GM20431 (cell line): Measurements from ENCODE around the gene CKMT2.
"Not testable (repeated sequence)": the region's sequence is repeated elsewhere in the genome, so short reads cannot be mapped to it uniquely, and the experiment has no call there.

ENCODE experiments used
- in situ Hi-C: fragments of 300-500 bp; cut with MseI, MboI; formaldehyde crosslinking; loops from one replicate; pipeline ENCODE4 v1.15.0; 2020; ENCODE audit warnings: low sequenced_read_pairs; ENCODE audit not compliant: unreplicated experiment

The CKMT2 gene

GRCh38 chr5:81245871-81246235, 12.7 kb downstream of the CKMT2 start:
- in situ Hi-C loops: no loop called here

GRCh38 chr5:81246697-81247096, 13.6 kb downstream of the CKMT2 start:
- in situ Hi-C loops: no loop called here

- in situ Hi-C loops: no loop called here
These were observed 14.4 kb downstream of the CKMT2 start for GRCh38 chr5:81247441-81247972.

- in situ Hi-C loops: no loop called here
These were observed 16.1 kb downstream of the CKMT2 start for GRCh38 chr5:81249240-81249639.

GRCh38 chr5:81250004-81250403, 16.9 kb downstream of the CKMT2 start:
- in situ Hi-C loops: no loop called here

GRCh38 chr5:81251922-81252321, 18.8 kb downstream of the CKMT2 start:
- in situ Hi-C loops: no loop called here

GRCh38 chr5:81252904-81253303, 19.8 kb downstream of the CKMT2 start:
- in situ Hi-C loops: no loop called here

DNA sequence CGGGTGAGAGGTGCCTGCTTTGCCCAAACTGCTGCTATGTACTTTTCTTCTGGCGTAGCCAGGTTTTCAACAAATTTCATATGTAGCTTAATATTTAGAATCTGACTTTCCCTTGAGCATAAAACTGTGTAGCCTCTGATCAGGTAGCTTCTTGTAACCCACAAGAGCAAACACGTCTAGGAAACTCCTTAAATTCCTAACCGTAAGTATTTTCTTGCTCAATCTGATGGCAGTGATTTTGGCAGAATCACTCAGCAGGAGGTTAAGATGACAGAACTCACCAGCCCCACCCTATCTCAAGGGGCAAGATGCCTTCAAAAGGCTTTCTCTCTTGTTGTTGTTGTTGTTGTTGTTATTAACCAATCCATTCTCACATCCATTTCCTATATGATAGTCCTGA, 20.8 kb downstream of the CKMT2 start:
- in situ Hi-C loops: no loop called here

GRCh38 chr5:81254886-81255559, 21.9 kb downstream of the CKMT2 start:
- in situ Hi-C loops: no loop called here

GRCh38 chr5:81256766-81257165, 23.6 kb downstream of the CKMT2 start:
- in situ Hi-C loops: no loop called here

GRCh38 chr5:81262796-81263195, 29.7 kb downstream of the CKMT2 start:
- in situ Hi-C loops: not testable (repeated sequence)

DNA sequence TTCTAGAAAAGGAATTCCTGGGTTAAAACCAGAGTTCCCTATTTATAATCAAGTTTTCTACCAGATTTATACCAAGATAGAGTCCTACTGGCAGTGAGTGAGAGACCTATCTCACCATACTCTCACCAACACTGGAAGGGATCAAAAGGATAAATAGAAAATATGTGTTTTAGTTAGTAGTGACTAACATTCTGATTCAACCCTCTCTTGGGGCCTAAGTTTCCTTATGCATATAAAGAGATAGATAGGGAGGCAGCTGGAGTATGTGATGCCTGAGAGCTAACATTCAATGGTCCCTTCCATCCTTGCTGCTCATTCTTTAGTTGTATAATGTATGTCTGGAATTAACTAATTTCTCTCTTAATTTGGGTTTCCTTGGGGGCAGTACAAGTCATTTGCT, 32.0 kb downstream of the CKMT2 start:
- in situ Hi-C loops: no loop called here

GRCh38 chr5:81268521-81269196, 35.5 kb downstream of the CKMT2 start:
- in situ Hi-C loops: no loop called here

DNA sequence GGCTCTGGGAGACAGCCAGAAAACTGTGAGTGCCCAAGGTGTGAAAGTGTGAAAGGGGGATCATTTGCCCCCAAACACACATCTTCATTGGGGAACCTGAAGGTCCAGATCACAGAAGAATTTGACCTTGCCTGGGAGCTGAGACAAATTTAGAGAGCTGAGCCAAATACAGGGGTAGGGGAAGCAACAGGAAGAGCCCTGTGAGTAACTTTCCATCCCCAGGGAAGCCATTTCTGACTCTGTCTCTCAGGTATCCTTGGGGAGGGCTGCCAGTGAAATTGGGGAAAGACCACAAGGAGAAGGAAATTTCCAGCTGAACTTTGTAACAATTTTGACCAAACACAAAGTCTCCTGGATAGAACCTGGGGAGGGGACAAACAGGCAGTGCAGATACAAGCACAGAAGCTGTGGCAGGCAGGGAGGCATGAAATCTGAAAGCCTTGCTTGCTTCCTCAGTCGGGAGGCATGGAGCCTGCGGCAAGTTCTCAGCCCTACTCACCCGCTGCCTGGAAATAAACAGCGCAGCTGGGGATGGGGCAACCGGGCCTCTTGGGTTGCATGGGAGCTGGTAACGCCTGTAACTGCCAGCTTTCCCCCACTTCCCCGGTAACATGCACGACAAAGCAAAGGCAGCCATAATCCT, 36.8 kb downstream of the CKMT2 start:
- in situ Hi-C loops: no loop called here

DNA sequence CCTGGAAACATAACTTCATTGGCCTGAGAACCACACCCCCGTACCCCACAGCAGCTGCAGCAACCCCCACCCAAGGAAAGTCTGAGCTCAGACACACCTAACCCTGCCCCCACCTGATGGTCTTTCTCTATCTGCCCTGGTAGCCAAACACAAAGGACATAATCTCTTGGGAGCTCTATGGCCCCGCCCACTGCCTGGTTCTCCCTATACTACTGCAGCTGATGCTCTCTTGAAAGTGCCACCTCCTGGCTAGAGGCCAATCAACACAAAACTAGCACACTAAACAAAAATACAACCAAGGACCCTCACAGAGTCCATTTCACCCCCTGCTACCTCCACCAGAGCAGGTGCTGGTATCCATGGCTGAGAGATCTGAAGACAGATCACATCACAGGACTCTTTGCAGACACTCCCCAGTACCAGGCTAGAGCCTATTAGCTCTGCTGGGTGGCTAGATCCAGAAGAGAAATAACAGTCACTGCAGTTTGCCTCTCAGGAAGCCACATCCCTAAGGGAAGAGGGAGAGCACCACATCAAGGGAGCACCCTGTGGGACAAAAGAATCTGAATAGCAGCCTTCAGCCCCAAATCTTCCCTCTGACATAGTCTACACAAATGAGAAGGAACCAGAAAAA, 37.4 kb downstream of the CKMT2 start:
- in situ Hi-C loops: not testable (repeated sequence)

- in situ Hi-C loops: no loop called here
These were observed 50.9 kb downstream of the CKMT2 start for GRCh38 chr5:81283976-81284375.

DNA sequence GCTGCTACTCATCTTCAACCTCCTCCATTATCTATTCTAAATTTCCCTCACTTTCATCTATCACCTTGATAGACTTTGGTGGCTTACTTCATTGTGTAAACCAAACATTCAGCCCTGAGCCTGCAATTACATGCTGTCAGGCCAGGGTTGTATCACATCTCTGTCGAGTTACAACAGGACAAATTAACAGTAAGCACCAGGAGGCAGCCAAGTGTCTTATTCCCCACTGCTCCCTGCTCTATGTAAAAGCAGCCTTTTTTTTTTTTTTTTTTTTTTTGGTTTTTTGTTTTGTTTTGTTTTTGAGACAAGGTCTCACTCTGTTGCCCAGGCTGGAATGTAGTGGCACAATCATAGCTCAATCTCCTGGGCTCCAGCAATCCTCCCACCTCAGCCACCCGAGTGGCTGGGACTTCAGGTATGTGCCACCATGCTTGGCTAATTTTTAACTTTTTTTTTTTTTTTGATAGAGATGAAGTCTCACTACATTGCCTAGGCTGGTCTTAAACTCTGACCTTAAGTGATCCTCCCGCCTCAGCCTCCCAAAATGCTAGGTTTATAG, 53.0 kb downstream of the CKMT2 start:
- in situ Hi-C loops: no loop called here

- in situ Hi-C loops: no loop called here
These were observed 54.9 kb downstream of the CKMT2 start for GRCh38 chr5:81288021-81288433.

- in situ Hi-C loops: no loop called here
These were observed 57.0 kb downstream of the CKMT2 start for GRCh38 chr5:81290146-81290545.

DNA sequence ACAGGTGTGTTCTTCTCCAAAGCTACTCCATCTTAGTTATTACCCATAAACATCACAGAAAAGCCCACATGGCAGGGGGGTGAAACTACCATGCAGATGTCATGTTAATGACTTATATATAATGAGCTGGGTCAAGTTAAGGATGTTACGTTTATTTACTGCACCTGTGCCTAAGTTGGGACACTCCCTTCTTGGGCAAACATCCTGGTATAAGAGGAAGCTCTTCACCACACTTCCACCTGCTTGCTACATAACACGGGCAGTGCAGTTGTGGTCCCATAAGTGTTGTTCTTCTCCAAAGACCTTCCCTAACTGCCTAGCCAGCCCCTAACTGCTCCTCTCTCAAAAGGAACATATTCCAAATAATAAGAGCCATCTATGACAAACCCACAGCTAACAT, 59.0 kb downstream of the CKMT2 start:
- in situ Hi-C loops: no loop called here
